Transverse colon (tissue), 3 donors: ENCODE results near the gene DLG2.

Experiments
- CTCF ChIP-seq, 5 experiments: fragments of 200-600 bp in 3 of 5; fragments of 450-650 bp in 2 of 5; sonication (generic) in 3 of 5; IDR thresholded peaks; 1 replicate in 2 of 5; 2 replicates in 3 of 5; pipeline ENCODE4 v1.5.1; 2016 to 2017; ENCODE audit warnings: antibody characterized with exemption in 5 of 5, inconsistent platforms in 3 of 5, mild to moderate bottlenecking in 2 of 5, moderate library complexity in 1 of 5
- POLR2A ChIP-seq: fragments of 450-650 bp; IDR thresholded peaks from one replicate; pipeline ENCODE4 v1.6.1; 2016; ENCODE audit warnings: antibody characterized with exemption, mild to moderate bottlenecking, moderate library complexity

GRCh38 chr11:83871054-83871453 is 1756.1 kb downstream of the DLG2 start:
- TF ChIP-seq CTCF (IDR thresholded peaks at IDR 0.05) (no peak), POLR2A (no peak)
